ENCODE measurements around the gene ME1.
"Not testable (repeated sequence)": the region's sequence is repeated elsewhere in the genome, so short reads cannot be mapped to it uniquely, and the experiment has no call there.

The ME1 gene

GRCh38 chr6:83464381-83465140 lies 33.7 kb upstream of the ME1 start:
- no peaks in the 10 kb centered on the region for H3K27me3 ChIP-seq (ENCODE audit: control insufficient read depth in 1 of 2, insufficient read depth in 2 of 2, low read length in 2 of 2)
- no peak overlapping the region for H3K4me3 ChIP-seq (ENCODE audit: low read depth in 1 of 2, low read length in 2 of 2)
- H3K4me1 ChIP-seq (ENCODE audit: control insufficient read depth in 1 of 2, insufficient read depth in 2 of 2, low read length in 2 of 2) = peaks cover 13 to 14% of the 10 kb centered on the region in 2 donors
- no peak overlapping the region for H3K27ac ChIP-seq (ENCODE audit: low read depth, low read length)
- no peaks in the 10 kb centered on the region for H3K36me3 ChIP-seq (ENCODE audit: control insufficient read depth in 1 of 2, insufficient read depth in 2 of 2, low read length in 2 of 2)
- H3K9me3 ChIP-seq (ENCODE audit: control insufficient read depth in 1 of 2, low read length in 2 of 2) = no peaks in the 10 kb centered on the region
- H3K9ac ChIP-seq (ENCODE audit: low read depth in 1 of 2, low read length in 2 of 2) = no peak overlapping the region

- Histone ChIP-seq H3K27ac (ENCODE audit: low read depth, low read length) (no peak overlapping the region), H3K4me1 (ENCODE audit: control insufficient read depth in 1 of 2, insufficient read depth in 2 of 2, low read length in 2 of 2) (peaks cover 13 to 14% of the 10 kb centered on the region in 2 donors), H3K9me3 (ENCODE audit: control insufficient read depth in 1 of 2, low read length in 2 of 2) (no peaks in the 10 kb centered on the region), H3K9ac (ENCODE audit: low read depth in 1 of 2, low read length in 2 of 2) (no peak overlapping the region), H3K36me3 (ENCODE audit: control insufficient read depth in 1 of 2, insufficient read depth in 2 of 2, low read length in 2 of 2) (no peaks in the 10 kb centered on the region), H3K4me3 (ENCODE audit: low read depth in 1 of 2, low read length in 2 of 2) (no peak overlapping the region), H3K27me3 (ENCODE audit: control insufficient read depth in 1 of 2, insufficient read depth in 2 of 2, low read length in 2 of 2) (no peaks in the 10 kb centered on the region)
Observed at GRCh38 chr6:83463886-83464285, 33.0 kb upstream of the ME1 start.

- no peaks in the 10 kb centered on the region for H3K27me3 ChIP-seq (ENCODE audit: control insufficient read depth in 1 of 2, insufficient read depth in 2 of 2, low read length in 2 of 2)
- H3K4me1 ChIP-seq (ENCODE audit: control insufficient read depth in 1 of 2, insufficient read depth in 2 of 2, low read length in 2 of 2) = peaks cover 13 to 14% of the 10 kb centered on the region in 2 donors
- no peaks in the 10 kb centered on the region for H3K36me3 ChIP-seq (ENCODE audit: control insufficient read depth in 1 of 2, insufficient read depth in 2 of 2, low read length in 2 of 2)
- H3K9ac ChIP-seq (ENCODE audit: low read depth in 1 of 2, low read length in 2 of 2) = no peak overlapping the region
- H3K9me3 ChIP-seq (ENCODE audit: control insufficient read depth in 1 of 2, low read length in 2 of 2) = no peaks in the 10 kb centered on the region
- no peak overlapping the region for H3K27ac ChIP-seq (ENCODE audit: low read depth, low read length)
- no peak overlapping the region for H3K4me3 ChIP-seq (ENCODE audit: low read depth in 1 of 2, low read length in 2 of 2)
Observed at GRCh38 chr6:83462524-83462923, 31.7 kb upstream of the ME1 start.

GRCh38 chr6:83461438-83461837 lies 30.6 kb upstream of the ME1 start:
- Histone ChIP-seq H3K4me3 (ENCODE audit: low read depth in 1 of 2, low read length in 2 of 2) (no peak overlapping the region), H3K9me3 (ENCODE audit: control insufficient read depth in 1 of 2, low read length in 2 of 2) (no peaks in the 10 kb centered on the region), H3K9ac (ENCODE audit: low read depth in 1 of 2, low read length in 2 of 2) (no peak overlapping the region), H3K27ac (ENCODE audit: low read depth, low read length) (no peak overlapping the region), H3K27me3 (ENCODE audit: control insufficient read depth in 1 of 2, insufficient read depth in 2 of 2, low read length in 2 of 2) (no peaks in the 10 kb centered on the region), H3K36me3 (ENCODE audit: control insufficient read depth in 1 of 2, insufficient read depth in 2 of 2, low read length in 2 of 2) (no peaks in the 10 kb centered on the region), H3K4me1 (ENCODE audit: control insufficient read depth in 1 of 2, insufficient read depth in 2 of 2, low read length in 2 of 2) (peaks cover 13 to 14% of the 10 kb centered on the region in 2 donors)

GRCh38 chr6:83459663-83460062 lies 28.8 kb upstream of the ME1 start:
- H3K27me3 ChIP-seq (ENCODE audit: control insufficient read depth in 1 of 2, insufficient read depth in 2 of 2, low read length in 2 of 2) = no peaks in the 10 kb centered on the region
- no peak overlapping the region for H3K4me3 ChIP-seq (ENCODE audit: low read depth in 1 of 2, low read length in 2 of 2)
- no peak overlapping the region for H3K27ac ChIP-seq (ENCODE audit: low read depth, low read length)

GRCh38 chr6:83450015-83450414 lies 19.2 kb upstream of the ME1 start:
- H3K36me3 ChIP-seq (ENCODE audit: control insufficient read depth in 1 of 2, insufficient read depth in 2 of 2, low read length in 2 of 2); H3K9ac ChIP-seq (ENCODE audit: low read depth in 1 of 2, low read length in 2 of 2); H3K27me3 ChIP-seq (ENCODE audit: control insufficient read depth in 1 of 2, insufficient read depth in 2 of 2, low read length in 2 of 2); H3K27ac ChIP-seq (ENCODE audit: low read depth, low read length); H3K4me3 ChIP-seq (ENCODE audit: low read depth in 1 of 2, low read length in 2 of 2); H3K4me1 ChIP-seq (ENCODE audit: control insufficient read depth in 1 of 2, insufficient read depth in 2 of 2, low read length in 2 of 2); H3K9me3 ChIP-seq (ENCODE audit: control insufficient read depth in 1 of 2, low read length in 2 of 2): not testable (repeated sequence)

More at GRCh38 chr6:83459663-83460062, 28.8 kb upstream of the ME1 start:
- H3K4me1 ChIP-seq (ENCODE audit: control insufficient read depth in 1 of 2, insufficient read depth in 2 of 2, low read length in 2 of 2) = peaks cover 6 to 8% of the 10 kb centered on the region in 2 donors
- H3K36me3 ChIP-seq (ENCODE audit: control insufficient read depth in 1 of 2, insufficient read depth in 2 of 2, low read length in 2 of 2) = no peaks in the 10 kb centered on the region
- H3K9me3 ChIP-seq (ENCODE audit: control insufficient read depth in 1 of 2, low read length in 2 of 2) = no peaks in the 10 kb centered on the region
- no peak overlapping the region for H3K9ac ChIP-seq (ENCODE audit: low read depth in 1 of 2, low read length in 2 of 2)

GRCh38 chr6:83444086-83444699 lies 13.3 kb upstream of the ME1 start:
- H3K9me3 ChIP-seq (ENCODE audit: control insufficient read depth in 1 of 2, low read length in 2 of 2); H3K9ac ChIP-seq (ENCODE audit: low read depth in 1 of 2, low read length in 2 of 2); H3K36me3 ChIP-seq (ENCODE audit: control insufficient read depth in 1 of 2, insufficient read depth in 2 of 2, low read length in 2 of 2); H3K27me3 ChIP-seq (ENCODE audit: control insufficient read depth in 1 of 2, insufficient read depth in 2 of 2, low read length in 2 of 2); H3K4me3 ChIP-seq (ENCODE audit: low read depth in 1 of 2, low read length in 2 of 2); H3K4me1 ChIP-seq (ENCODE audit: control insufficient read depth in 1 of 2, insufficient read depth in 2 of 2, low read length in 2 of 2); H3K27ac ChIP-seq (ENCODE audit: low read depth, low read length): not testable (repeated sequence)

- H3K27me3 ChIP-seq (ENCODE audit: control insufficient read depth in 1 of 2, insufficient read depth in 2 of 2, low read length in 2 of 2) = no peaks in the 10 kb centered on the region
- no peak overlapping the region for H3K27ac ChIP-seq (ENCODE audit: low read depth, low read length)
- no peaks in the 10 kb centered on the region for H3K4me1 ChIP-seq (ENCODE audit: control insufficient read depth in 1 of 2, insufficient read depth in 2 of 2, low read length in 2 of 2)
- H3K9ac ChIP-seq (ENCODE audit: low read depth in 1 of 2, low read length in 2 of 2) = no peak overlapping the region
- no peak overlapping the region for H3K4me3 ChIP-seq (ENCODE audit: low read depth in 1 of 2, low read length in 2 of 2)
- no peaks in the 10 kb centered on the region for H3K36me3 ChIP-seq (ENCODE audit: control insufficient read depth in 1 of 2, insufficient read depth in 2 of 2, low read length in 2 of 2)
- H3K9me3 ChIP-seq (ENCODE audit: control insufficient read depth in 1 of 2, low read length in 2 of 2) = no peaks in the 10 kb centered on the region
Observed at GRCh38 chr6:83443516-83443915, 12.7 kb upstream of the ME1 start.

GRCh38 chr6:83442752-83443151 lies 11.9 kb upstream of the ME1 start:
- Histone ChIP-seq H3K4me3 (ENCODE audit: low read depth in 1 of 2, low read length in 2 of 2) (no peak overlapping the region), H3K36me3 (ENCODE audit: control insufficient read depth in 1 of 2, insufficient read depth in 2 of 2, low read length in 2 of 2) (no peaks in the 10 kb centered on the region), H3K9me3 (ENCODE audit: control insufficient read depth in 1 of 2, low read length in 2 of 2) (no peaks in the 10 kb centered on the region), H3K27me3 (ENCODE audit: control insufficient read depth in 1 of 2, insufficient read depth in 2 of 2, low read length in 2 of 2) (no peaks in the 10 kb centered on the region), H3K9ac (ENCODE audit: low read depth in 1 of 2, low read length in 2 of 2) (no peak overlapping the region), H3K27ac (ENCODE audit: low read depth, low read length) (no peak overlapping the region), H3K4me1 (ENCODE audit: control insufficient read depth in 1 of 2, insufficient read depth in 2 of 2, low read length in 2 of 2) (no peaks in the 10 kb centered on the region)

- Histone ChIP-seq H3K27ac (ENCODE audit: low read depth, low read length) (no peak overlapping the region), H3K9me3 (ENCODE audit: control insufficient read depth in 1 of 2, low read length in 2 of 2) (no peaks in the 10 kb centered on the region), H3K9ac (ENCODE audit: low read depth in 1 of 2, low read length in 2 of 2) (no peak overlapping the region), H3K4me1 (ENCODE audit: control insufficient read depth in 1 of 2, insufficient read depth in 2 of 2, low read length in 2 of 2) (peaks cover under 1 to 1% of the 10 kb centered on the region in 2 donors), H3K27me3 (ENCODE audit: control insufficient read depth in 1 of 2, insufficient read depth in 2 of 2, low read length in 2 of 2) (no peaks in the 10 kb centered on the region), H3K36me3 (ENCODE audit: control insufficient read depth in 1 of 2, insufficient read depth in 2 of 2, low read length in 2 of 2) (no peaks in the 10 kb centered on the region), H3K4me3 (ENCODE audit: low read depth in 1 of 2, low read length in 2 of 2) (no peak overlapping the region)
Observed at GRCh38 chr6:83439201-83439600, 8.3 kb upstream of the ME1 start.
